HepG2 (cell line): ENCODE results near the gene ATE1. TPM values are rescaled to one million over a fixed set of nuclear protein-coding genes. Genes with fewer than 3 reads are reported as not detected.

Experiments
- ATAC-seq: fragments of 200-7000 bp; cut with Tn5 transposase; 3 replicates; pipeline ENCODE4 v1.9.1; 2020; ENCODE audit warnings: mild to moderate bottlenecking, moderate library complexity
- BruUV-seq: library from RNA; stranded (reverse); fragments of 400-500 nt; replicated peaks from 2 replicates; lab custom pipeline; 2021; lab: Mats Ljungman, UMichigan
- CTCF ChIA-PET: fragments of 300-600 bp; formaldehyde crosslinking; extraction: SDS; loops from one replicate; lab custom pipeline; 2021; ENCODE audit warnings: low total read pairs, inconsistent platforms, low intra/inter-chr PET ratio; lab: Yijun Ruan, JAX
- POLR2A ChIA-PET: fragments of 350-600 bp; sonication (Branson Sonifier 250); formaldehyde crosslinking; loops from one replicate; lab custom pipeline; 2020; ENCODE audit warnings: antibody characterized with exemption, inconsistent platforms; lab: Yijun Ruan, JAX
- DNase-seq: peaks from one replicate; pipeline ENCODE4 v3.0.0-alpha.2; 2015; ENCODE audit warnings: low spot score
- FAIRE-seq: peaks from 3 replicates; lab custom pipeline; 2011; peaks lifted over from hg19 to GRCh38; lab: Jason Lieb, UNC
- H2AFZ ChIP-seq: one replicate; pipeline ENCODE4 v1.6.1; 2011; ENCODE audit warnings: low read length, inconsistent platforms
- H3K27ac ChIP-seq: fragments of 300-600 bp; 3 replicates; pipeline ENCODE4 v1.8.0; 2011; ENCODE audit warnings: mixed run types, mild to moderate bottlenecking, mixed read lengths, low read length, inconsistent platforms; ENCODE audit not compliant: insufficient read depth; ENCODE audit errors: extremely low read length
- H3K27me3 ChIP-seq, 2 experiments: fragments of 200-600 bp in 1 of 2; 2 replicates in 1 of 2; 3 replicates in 1 of 2; pipeline versions ENCODE4 v1.6.0 to v1.8.0; 2011; ENCODE audit warnings: low read length in 2 of 2, mild to moderate bottlenecking in 2 of 2, moderate library complexity in 2 of 2, inconsistent platforms in 1 of 2; ENCODE audit not compliant: insufficient read depth in 2 of 2, control insufficient read depth in 1 of 2
- H3K36me3 ChIP-seq, 2 experiments: fragments of 200-600 bp in 1 of 2; replicated peaks in 1 of 2; 2 replicates in 1 of 2; 3 replicates in 1 of 2; pipeline versions ENCODE4 v1.5.1 to v1.8.0; 2011; ENCODE audit warnings: low read length in 2 of 2, inconsistent platforms in 1 of 2; ENCODE audit not compliant: insufficient read depth in 2 of 2, control insufficient read depth in 1 of 2
- H3K4me1 ChIP-seq: 2 replicates; pipeline ENCODE4 v1.5.1; 2012; ENCODE audit warnings: low read length, inconsistent platforms; ENCODE audit not compliant: insufficient read depth
- H3K4me2 ChIP-seq: 2 replicates; pipeline ENCODE4 v1.6.0; 2011; ENCODE audit warnings: low read depth, low read length, inconsistent platforms
- H3K4me3 ChIP-seq, 3 experiments: fragments of 200-600 bp in 1 of 3; sonication (generic), shearing (Covaris generic) in 1 of 3; replicated peaks in 1 of 3; 2 replicates each; pipeline ENCODE4 v1.5.1; 2011 to 2016; ENCODE audit warnings: low read length in 3 of 3, inconsistent platforms in 2 of 3, low read depth in 2 of 3, mild to moderate bottlenecking in 2 of 3, control low read depth in 1 of 3, mixed read lengths in 1 of 3; ENCODE audit not compliant: insufficient read depth in 1 of 3
- H3K79me2 ChIP-seq: one replicate; pipeline ENCODE4 v1.6.1; 2011; ENCODE audit warnings: low read length, inconsistent platforms; ENCODE audit not compliant: insufficient read depth
- H3K9ac ChIP-seq: 2 replicates; pipeline ENCODE4 v1.6.0; 2011; ENCODE audit warnings: mild to moderate bottlenecking, low read depth, low read length, inconsistent platforms; ENCODE audit not compliant: insufficient read depth
- H3K9me3 ChIP-seq: 2 replicates; pipeline ENCODE4 v1.5.1; 2012; ENCODE audit warnings: mild to moderate bottlenecking, low read length
- H4K20me1 ChIP-seq: 2 replicates; pipeline ENCODE4 v1.6.0; 2011; ENCODE audit warnings: inconsistent platforms, mild to moderate bottlenecking, low read length, moderate library complexity; ENCODE audit not compliant: insufficient read depth
- HNRNPK ChIP-seq: fragments of 200-400 bp; formaldehyde crosslinking; IDR thresholded peaks from 2 replicates; pipeline ENCODE4 v1.6.1; 2018; ENCODE audit warnings: low read length, low read depth, moderate library complexity, mild to moderate bottlenecking; ENCODE audit not compliant: poor library complexity, severe bottlenecking
- NFE2L2 ChIP-seq: fragments of 150-350 bp; IDR thresholded peaks from 2 replicates; pipeline ENCODE4 v1.6.1; 2014; ENCODE audit warnings: low read length
- PRPF4 ChIP-seq: fragments of 200-400 bp; formaldehyde crosslinking; IDR thresholded peaks from 2 replicates; pipeline ENCODE4 v1.6.1; 2016; ENCODE audit warnings: low read length, low read depth; ENCODE audit not compliant: poor library complexity, severe bottlenecking
- WGBS: methylation state at CpG from one replicate; pipeline ENCODE4 v1.1.6; 2017; ENCODE audit warnings: low lambda C conversion rate; 5-methylcytosine and 5-hydroxymethylcytosine counted together
- in situ Hi-C: cut with HindIII; loops from 2 replicates; pipeline ENCODE4 v1.10.0; 2017; ENCODE audit warnings: low pct_unique_long_range_greater_than_20kb; ENCODE audit not compliant: extremely low pct_ligation_motif_present
- intact Hi-C: fragments of 100-400 bp; cut with micrococcal nuclease; formaldehyde crosslinking; loops from one replicate; pipeline ENCODE4 v1.10.0; 2022; ENCODE audit not compliant: unreplicated experiment
- polyA plus RNA-seq, 8 experiments: library from polyadenylated mRNA; depleted of rRNA in 3 of 8; stranded (reverse) in 7 of 8; unstranded in 1 of 8; fragments of >200 nt; fragmentation: Illumina TruSeq in 4 of 8; extraction: Trizol in 4 of 8; gene quantifications; 2 replicates each; pipeline versions ENCODE4 v1.2.1 to v1.2.3, GENCODE V29; 2011 to 2016; ENCODE audit warnings: low read depth in 4 of 8, missing spikeins in 1 of 8, mixed read lengths in 1 of 8; ENCODE audit not compliant: insufficient read depth in 1 of 8
- total RNA-seq, 5 experiments: library from RNA; depleted of rRNA; stranded (reverse); fragments of >200 nt; fragmentation: Illumina TruSeq; extraction: Trizol; gene quantifications; 2 replicates each; pipeline ENCODE4 v1.2.3, GENCODE V29; 2016; ENCODE audit warnings: low read depth in 1 of 5
- TF ChIP-seq, protein P1 (sequence below), 2 experiments: sonication (generic) in 1 of 2; formaldehyde crosslinking in 1 of 2; IDR thresholded peaks; 2 replicates each; pipeline versions ENCODE4 v1.4.0 to v1.6.1; 2016 to 2020; ENCODE audit warnings: borderline replicate concordance in 1 of 2, low read depth in 1 of 2, mild to moderate bottlenecking in 1 of 2, missing genetic modification reagents in 1 of 2
- TF ChIP-seq, protein P2 (sequence below): sonication (generic); formaldehyde crosslinking; IDR thresholded peaks from 2 replicates; pipeline ENCODE4 v1.4.0; 2020; ENCODE audit warnings: missing genetic modification reagents, borderline replicate concordance
- TF ChIP-seq, protein P3 (sequence below): sonication (generic); formaldehyde crosslinking; conservative IDR thresholded peaks from 2 replicates; pipeline ENCODE4 v1.8.1; 2023; ENCODE audit warnings: missing genetic modification reagents

Gene ATE1
- total and polyA plus RNA-seq, 2 of the 13 experiments (the other 11 are each of a cell fraction or from before 2014, with no cell fraction given): 17.5 to 42.2 TPM

DNA sequence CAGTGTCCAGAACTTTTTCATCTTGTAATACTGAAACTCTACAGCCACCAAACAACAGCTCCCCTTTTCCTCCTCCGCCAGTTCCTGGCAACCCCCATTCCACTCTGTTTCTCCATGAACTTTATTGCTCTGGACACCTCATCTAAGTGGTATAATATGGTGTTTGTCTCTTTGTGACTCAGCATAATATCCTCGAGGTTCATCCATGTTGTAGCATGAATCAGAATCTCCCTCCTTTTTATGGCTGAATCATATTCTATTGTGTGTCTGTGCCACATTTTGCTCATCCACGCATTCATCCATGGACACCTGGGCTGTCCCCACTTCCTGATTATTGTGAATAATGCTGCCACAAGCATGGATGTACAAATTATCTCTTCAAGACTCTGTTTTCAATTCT is 205.2 kb downstream of the ATE1 start:
- H3K4me3 ChIP-seq: no peak overlapping the region
- FAIRE-seq (no peak), ATAC-seq (no peak), DNase-seq (no peak)
- no peak overlapping the region for H3K4me2 ChIP-seq
- no peaks in the 10 kb centered on the region for H3K36me3 ChIP-seq
- BruUV-seq: no TSS peak
- H4K20me1 ChIP-seq: no peaks in the 10 kb centered on the region
- no peaks in the 10 kb centered on the region for H3K9me3 ChIP-seq
- H3K27me3 ChIP-seq: peaks cover 1 to 4% of the 10 kb centered on the region in 2 experiments; a peak in 2 of 5 replicates
- 49% methylated on average over 3 of the region's 3 CpGs for WGBS
- ChIA-PET CTCF (no interaction called here), POLR2A (no interaction called here)
- H3K9ac ChIP-seq: no peak overlapping the region
- intact Hi-C loops (no loop called here), in situ Hi-C loops (no loop called here)
- no peak overlapping the region for H2AFZ ChIP-seq
- TF ChIP-seq, protein P1, sequence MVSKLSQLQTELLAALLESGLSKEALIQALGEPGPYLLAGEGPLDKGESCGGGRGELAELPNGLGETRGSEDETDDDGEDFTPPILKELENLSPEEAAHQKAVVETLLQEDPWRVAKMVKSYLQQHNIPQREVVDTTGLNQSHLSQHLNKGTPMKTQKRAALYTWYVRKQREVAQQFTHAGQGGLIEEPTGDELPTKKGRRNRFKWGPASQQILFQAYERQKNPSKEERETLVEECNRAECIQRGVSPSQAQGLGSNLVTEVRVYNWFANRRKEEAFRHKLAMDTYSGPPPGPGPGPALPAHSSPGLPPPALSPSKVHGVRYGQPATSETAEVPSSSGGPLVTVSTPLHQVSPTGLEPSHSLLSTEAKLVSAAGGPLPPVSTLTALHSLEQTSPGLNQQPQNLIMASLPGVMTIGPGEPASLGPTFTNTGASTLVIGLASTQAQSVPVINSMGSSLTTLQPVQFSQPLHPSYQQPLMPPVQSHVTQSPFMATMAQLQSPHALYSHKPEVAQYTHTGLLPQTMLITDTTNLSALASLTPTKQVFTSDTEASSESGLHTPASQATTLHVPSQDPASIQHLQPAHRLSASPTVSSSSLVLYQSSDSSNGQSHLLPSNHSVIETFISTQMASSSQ (IDR thresholded peaks at IDR 0.05; ENCODE audit: low read depth): no peak
- TF ChIP-seq, protein P1 (CRISPR knock-in tag; IDR thresholded peaks at IDR 0.05; ENCODE audit: borderline replicate concordance): no peak
- TF ChIP-seq NFE2L2: 0 out of 2 replicates have a peak, but pooled peaks have one; percentile 25
- no peak overlapping the region for H3K27ac ChIP-seq
- H3K4me1 ChIP-seq: no peaks in the 10 kb centered on the region; the same call in 1 of the 2 replicates
- H3K79me2 ChIP-seq: no peaks in the 10 kb centered on the region

DNA sequence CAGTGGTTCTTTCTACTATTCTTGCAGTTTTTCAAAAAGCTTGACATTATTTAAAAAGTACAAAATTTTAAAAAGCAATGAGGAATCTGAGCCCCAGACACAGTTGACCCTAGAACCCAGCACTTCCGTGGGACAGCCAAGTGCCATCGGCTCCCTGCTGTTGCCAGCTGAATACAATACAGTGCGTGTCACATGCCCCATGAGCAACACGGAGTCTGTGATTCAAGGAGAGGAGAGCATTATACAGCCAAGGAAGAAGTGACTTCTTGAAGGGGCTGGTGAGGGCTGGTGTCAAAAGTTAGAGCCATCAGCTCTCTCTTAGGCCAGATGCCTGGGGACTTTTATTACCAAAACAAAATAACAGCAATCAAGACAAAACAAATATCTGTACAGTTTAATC is 206.6 kb downstream of the ATE1 start:
- Histone ChIP-seq H3K36me3 (no peaks in the 10 kb centered on the region), H3K27ac (no peak overlapping the region), H3K4me2 (no peak overlapping the region), H3K79me2 (no peaks in the 10 kb centered on the region), H3K27me3 (peaks cover 1 to 4% of the 10 kb centered on the region in 2 experiments; a peak in 2 of 5 replicates), H4K20me1 (no peaks in the 10 kb centered on the region), H3K4me3 (no peak overlapping the region), H3K9ac (no peak overlapping the region), H2AFZ (no peak overlapping the region), H3K4me1 (no peaks in the 10 kb centered on the region; the same call in 1 of the 2 replicates), H3K9me3 (no peaks in the 10 kb centered on the region)
- intact Hi-C loops: no loop called here
- CTCF ChIA-PET: no interaction called here
- DNase-seq (no peak), ATAC-seq (no peak), FAIRE-seq (no peak)
- no TSS peak for BruUV-seq
- in situ Hi-C loops: no loop called here
- no peak for TF ChIP-seq HNRNPK
- TF ChIP-seq, protein P2, sequence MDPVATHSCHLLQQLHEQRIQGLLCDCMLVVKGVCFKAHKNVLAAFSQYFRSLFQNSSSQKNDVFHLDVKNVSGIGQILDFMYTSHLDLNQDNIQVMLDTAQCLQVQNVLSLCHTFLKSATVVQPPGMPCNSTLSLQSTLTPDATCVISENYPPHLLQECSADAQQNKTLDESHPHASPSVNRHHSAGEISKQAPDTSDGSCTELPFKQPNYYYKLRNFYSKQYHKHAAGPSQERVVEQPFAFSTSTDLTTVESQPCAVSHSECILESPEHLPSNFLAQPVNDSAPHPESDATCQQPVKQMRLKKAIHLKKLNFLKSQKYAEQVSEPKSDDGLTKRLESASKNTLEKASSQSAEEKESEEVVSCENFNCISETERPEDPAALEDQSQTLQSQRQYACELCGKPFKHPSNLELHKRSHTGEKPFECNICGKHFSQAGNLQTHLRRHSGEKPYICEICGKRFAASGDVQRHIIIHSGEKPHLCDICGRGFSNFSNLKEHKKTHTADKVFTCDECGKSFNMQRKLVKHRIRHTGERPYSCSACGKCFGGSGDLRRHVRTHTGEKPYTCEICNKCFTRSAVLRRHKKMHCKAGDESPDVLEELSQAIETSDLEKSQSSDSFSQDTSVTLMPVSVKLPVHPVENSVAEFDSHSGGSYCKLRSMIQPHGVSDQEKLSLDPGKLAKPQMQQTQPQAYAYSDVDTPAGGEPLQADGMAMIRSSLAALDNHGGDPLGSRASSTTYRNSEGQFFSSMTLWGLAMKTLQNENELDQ: no peak
- no peak for TF ChIP-seq PRPF4
- TF ChIP-seq, protein P3, sequence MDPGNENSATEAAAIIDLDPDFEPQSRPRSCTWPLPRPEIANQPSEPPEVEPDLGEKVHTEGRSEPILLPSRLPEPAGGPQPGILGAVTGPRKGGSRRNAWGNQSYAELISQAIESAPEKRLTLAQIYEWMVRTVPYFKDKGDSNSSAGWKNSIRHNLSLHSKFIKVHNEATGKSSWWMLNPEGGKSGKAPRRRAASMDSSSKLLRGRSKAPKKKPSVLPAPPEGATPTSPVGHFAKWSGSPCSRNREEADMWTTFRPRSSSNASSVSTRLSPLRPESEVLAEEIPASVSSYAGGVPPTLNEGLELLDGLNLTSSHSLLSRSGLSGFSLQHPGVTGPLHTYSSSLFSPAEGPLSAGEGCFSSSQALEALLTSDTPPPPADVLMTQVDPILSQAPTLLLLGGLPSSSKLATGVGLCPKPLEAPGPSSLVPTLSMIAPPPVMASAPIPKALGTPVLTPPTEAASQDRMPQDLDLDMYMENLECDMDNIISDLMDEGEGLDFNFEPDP (CRISPR knock-in tag): no peak
- WGBS: 63% methylated on average over 3 of the region's 4 CpGs
- POLR2A ChIA-PET: no interaction called here
